Left ventricle myocardium inferior (tissue), 1 donor: ENCODE results near the gene ZNF860. TPM values are rescaled to one million over a fixed set of nuclear protein-coding genes. Genes with fewer than 3 reads are reported as not detected.

Experiments
- DNase-seq: peaks from one replicate; pipeline ENCODE4 v3.0.0-alpha.2; 2020
- H3K27ac ChIP-seq: fragments of 200-600 bp; replicated peaks from 2 replicates; pipeline ENCODE4 v1.8.0; 2021
- H3K27me3 ChIP-seq: fragments of 200-600 bp; 2 replicates; pipeline ENCODE4 v1.8.0; 2021; ENCODE audit warnings: low read depth
- H3K36me3 ChIP-seq: fragments of 200-600 bp; 2 replicates; pipeline ENCODE4 v1.8.0; 2021
- H3K4me1 ChIP-seq: fragments of 200-600 bp; 2 replicates; pipeline ENCODE4 v1.8.0; 2021
- H3K4me3 ChIP-seq: fragments of 200-600 bp; 2 replicates; pipeline ENCODE4 v1.8.0; 2021; ENCODE audit warnings: mild to moderate bottlenecking, moderate library complexity
- H3K9me3 ChIP-seq: fragments of 200-600 bp; replicated peaks from 2 replicates; pipeline ENCODE4 v1.8.0; 2021
- CTCF ChIP-seq: fragments of 200-600 bp; IDR thresholded peaks from 2 replicates; pipeline ENCODE4 v1.8.0; 2021; ENCODE audit warnings: antibody characterized with exemption, mild to moderate bottlenecking, borderline replicate concordance
- intact Hi-C: fragments of 100-400 bp; cut with micrococcal nuclease; formaldehyde crosslinking; loops from one replicate; pipeline ENCODE4 v1.11.0; 2022
- long read RNA-seq: library from polyadenylated mRNA; unstranded; transcript quantifications from one replicate; pipeline ENCODE4 v2.0.0, GENCODE V29; 2021
- total RNA-seq: library from RNA; stranded (reverse); fragmentation: NEBNext Ultra II Directional; extraction: Animal tissue kit (Norgen Biotek cat#: 25700); gene quantifications from one replicate; pipeline ENCODE4 v1.2.1, GENCODE V29; 2021
- donor health status: DM: no; HTN: yes; CAD: no; lungs with severe emphysema.

The ZNF860 gene
- total RNA-seq, result 0.08 TPM
- long read RNA-seq, result 0 reads

GRCh38 chr3:31981206-31982181 lies at the start of gene ZNF860, which contains the start of gene OSBPL10:
Gene ZNF860 (plus strand): TSS chr3:31981750. CDS start chr3:31989080, 7,330 bp downstream.
Gene OSBPL10 (minus strand): TSS chr3:31981262. CDS start chr3:31981179, 83 bp downstream.
- H3K27ac ChIP-seq, result peak within 1 kb of the TSS; percentile 88
- no peaks in the 10 kb centered on the region for H3K36me3 ChIP-seq
- peak; percentile 91 for DNase-seq
- peaks cover 31% of the 10 kb centered on the region for H3K4me1 ChIP-seq
- no peak for TF ChIP-seq CTCF
- intact Hi-C loops, result no loop called here
- H3K27me3 ChIP-seq, result no peaks in the 10 kb centered on the region
- H3K4me3 ChIP-seq, result peak within 1 kb of the TSS; percentile 82
- peaks cover 1% of the 10 kb centered on the region for H3K9me3 ChIP-seq

GRCh38 chr3:31932990-31933389 lies 48.6 kb upstream of the ZNF860 start:
- intact Hi-C loops, result no loop called here
- TF ChIP-seq CTCF, result no peak
- no peak for DNase-seq
- Histone ChIP-seq H3K27ac (no peak overlapping the region), H3K36me3 (no peaks in the 10 kb centered on the region), H3K27me3 (no peaks in the 10 kb centered on the region), H3K9me3 (no peaks in the 10 kb centered on the region), H3K4me1 (peaks cover 9% of the 10 kb centered on the region), H3K4me3 (no peak overlapping the region)

GRCh38 chr3:31934018-31934417 lies 47.5 kb upstream of the ZNF860 start:
- Histone ChIP-seq H3K27ac (no peak overlapping the region), H3K9me3 (no peaks in the 10 kb centered on the region), H3K4me1 (peaks cover 9% of the 10 kb centered on the region), H3K36me3 (no peaks in the 10 kb centered on the region), H3K4me3 (no peak overlapping the region), H3K27me3 (no peaks in the 10 kb centered on the region)
- no peak for TF ChIP-seq CTCF
- intact Hi-C loops, result no loop called here
- no peak for DNase-seq

- H3K4me3 ChIP-seq, result no peak overlapping the region
- H3K27me3 ChIP-seq, result no peaks in the 10 kb centered on the region
- no peak for TF ChIP-seq CTCF
- no peak for DNase-seq
- intact Hi-C loops, result no loop called here
- H3K9me3 ChIP-seq, result no peaks in the 10 kb centered on the region
- no peaks in the 10 kb centered on the region for H3K36me3 ChIP-seq
- H3K4me1 ChIP-seq, result peaks cover 9% of the 10 kb centered on the region
- H3K27ac ChIP-seq, result no peak overlapping the region
Observed at GRCh38 chr3:31934866-31935265, 46.7 kb upstream of the ZNF860 start.

GRCh38 chr3:31936420-31937060 lies 45.0 kb upstream of the ZNF860 start:
- TF ChIP-seq CTCF, result no peak
- H3K4me3 ChIP-seq, result no peak overlapping the region
- no peak for DNase-seq
- no peaks in the 10 kb centered on the region for H3K36me3 ChIP-seq
- H3K27ac ChIP-seq, result no peak overlapping the region
- H3K9me3 ChIP-seq, result no peaks in the 10 kb centered on the region
- peaks cover 18% of the 10 kb centered on the region for H3K4me1 ChIP-seq
- no peaks in the 10 kb centered on the region for H3K27me3 ChIP-seq
- intact Hi-C loops, result no loop called here
